ENCODE measurements around the gene ZNF334.

The ZNF334 gene

DNA sequence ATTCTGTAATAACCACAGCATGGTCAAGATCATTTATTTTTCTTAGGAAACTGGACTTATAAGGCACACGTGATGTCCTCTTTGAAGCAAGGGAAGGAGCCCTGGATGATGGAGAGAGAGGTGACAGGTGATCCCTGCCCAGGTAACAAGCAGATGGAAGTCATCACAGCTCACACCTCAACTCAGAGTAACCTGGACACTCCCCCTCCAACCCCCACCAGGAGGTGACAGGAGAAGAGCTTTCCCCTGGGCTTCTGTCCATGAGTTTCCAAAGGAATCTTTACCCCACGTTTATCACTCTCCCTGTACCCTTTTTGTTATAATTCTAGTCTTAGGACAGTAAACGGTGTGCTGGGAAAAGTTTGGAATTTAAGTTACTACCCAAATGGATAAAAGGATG lies 28.4 kb downstream of the ZNF334 start:
- DNase-seq: no peak

DNA sequence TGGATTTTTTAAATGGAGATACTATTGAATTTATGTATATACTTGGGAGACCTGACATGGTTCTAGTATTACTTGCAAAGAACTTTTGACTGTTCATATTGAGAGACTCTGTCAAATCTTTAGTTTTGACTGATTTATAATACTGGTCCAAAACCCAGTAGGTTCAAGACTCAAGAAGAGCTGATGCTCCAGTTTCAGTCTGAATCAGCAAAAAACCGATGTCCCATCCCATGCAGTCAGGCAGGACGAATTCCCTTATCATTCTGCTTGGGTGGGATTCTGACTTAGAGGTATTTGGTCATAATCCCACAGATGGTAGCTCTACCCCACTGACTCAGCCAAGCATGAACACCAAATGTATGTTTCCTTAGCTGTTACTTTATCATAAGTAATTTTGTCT lies 29.5 kb downstream of the ZNF334 start:
- no peak for DNase-seq

DNA sequence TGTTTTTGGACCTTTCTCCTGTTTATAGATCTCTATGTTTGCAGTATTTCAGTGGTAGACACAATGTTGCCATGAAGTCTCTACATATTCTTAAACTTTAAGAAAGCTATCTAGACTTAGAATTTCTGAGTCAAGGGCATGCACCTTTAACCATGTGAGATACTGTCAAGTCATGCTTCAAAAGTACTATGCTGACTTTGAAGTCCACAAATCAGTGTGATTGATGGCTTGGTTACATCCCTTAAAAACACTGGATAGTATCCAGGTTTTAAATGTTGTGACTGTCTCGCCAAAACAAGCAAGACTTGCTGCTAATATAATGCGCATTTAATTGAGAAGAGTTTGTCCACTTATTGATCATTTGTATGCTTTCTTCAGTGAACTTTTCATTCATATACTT lies 30.5 kb downstream of the ZNF334 start:
- no peak for DNase-seq

DNA sequence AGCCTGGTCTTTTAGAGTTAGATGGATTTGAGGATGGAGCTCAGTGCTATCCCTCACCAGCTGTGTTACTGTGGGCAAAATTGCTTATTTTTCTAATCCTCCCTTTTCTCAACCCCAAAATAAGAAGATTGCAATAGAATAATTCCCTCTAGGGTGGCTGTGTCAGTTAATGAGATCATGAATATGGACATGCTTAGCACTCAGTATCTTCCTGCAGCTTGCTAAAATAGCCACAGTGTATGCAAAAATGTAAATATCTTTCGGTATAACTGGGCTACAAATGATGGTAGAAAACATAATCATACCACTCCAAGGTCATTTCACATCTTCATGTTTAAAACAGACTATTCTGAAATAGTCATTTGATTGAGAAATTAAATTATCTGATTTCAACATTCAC lies 35.7 kb downstream of the ZNF334 start:
- DNase-seq: no peak

DNA sequence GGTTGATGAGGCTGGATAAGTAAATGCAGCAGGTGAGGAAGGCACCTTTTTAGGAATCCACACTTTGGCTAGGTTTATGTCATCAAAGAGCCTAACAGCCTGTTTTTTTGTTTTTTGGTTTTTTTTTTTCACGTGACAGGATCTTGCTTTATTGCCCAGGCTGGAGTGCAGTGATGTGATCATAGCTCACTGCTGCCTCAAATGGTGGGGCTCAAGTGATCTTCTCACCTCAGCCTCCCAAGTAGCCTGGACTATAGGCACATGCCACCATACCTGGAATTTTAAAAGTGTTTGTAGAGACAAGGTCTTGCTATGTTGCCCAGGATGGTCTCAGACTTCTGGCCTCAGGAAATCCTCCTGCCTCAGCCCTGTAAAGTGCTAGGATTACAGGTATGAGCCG lies 36.1 kb downstream of the ZNF334 start:
- DNase-seq: no peak

DNA sequence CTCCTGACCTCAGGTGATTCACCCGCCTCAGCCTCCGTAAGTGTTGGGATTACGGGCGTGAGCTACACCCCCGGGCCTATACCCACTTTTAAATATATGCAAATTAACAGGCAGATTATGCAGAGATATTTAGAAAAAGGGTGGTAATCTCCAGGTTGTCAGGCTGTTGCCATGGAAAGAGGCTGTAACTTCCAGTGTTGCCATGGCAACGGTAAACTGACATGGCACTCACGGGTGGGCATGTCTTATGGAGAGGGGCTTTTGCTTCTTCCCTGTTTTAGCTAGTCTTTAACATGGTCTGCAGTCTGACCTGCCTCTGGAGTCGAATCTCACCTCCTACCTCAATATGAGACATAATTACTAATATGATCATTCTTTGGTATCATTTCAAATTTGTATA lies 44.9 kb downstream of the ZNF334 start:
- no peak for DNase-seq

DNA sequence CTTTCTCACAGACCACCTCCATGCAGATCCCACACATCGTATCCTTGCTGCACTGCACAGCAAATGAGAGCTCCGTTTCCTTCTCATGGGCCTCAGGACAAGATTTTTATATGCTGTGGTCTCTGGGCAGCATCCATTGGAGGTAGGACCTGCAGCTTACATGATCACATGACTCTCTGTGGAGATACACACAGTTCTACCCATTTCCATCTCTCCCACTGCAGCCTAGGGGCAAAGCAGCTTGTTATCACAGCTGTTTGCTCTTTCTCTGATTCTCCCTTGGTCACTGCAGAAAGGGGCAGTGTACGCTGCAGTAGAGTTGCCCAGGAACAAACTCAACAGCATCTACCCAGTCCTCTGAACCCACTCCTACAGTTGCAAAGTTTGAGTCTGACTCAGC lies 48.9 kb downstream of the ZNF334 start:
- DNase-seq: no peak

DNA sequence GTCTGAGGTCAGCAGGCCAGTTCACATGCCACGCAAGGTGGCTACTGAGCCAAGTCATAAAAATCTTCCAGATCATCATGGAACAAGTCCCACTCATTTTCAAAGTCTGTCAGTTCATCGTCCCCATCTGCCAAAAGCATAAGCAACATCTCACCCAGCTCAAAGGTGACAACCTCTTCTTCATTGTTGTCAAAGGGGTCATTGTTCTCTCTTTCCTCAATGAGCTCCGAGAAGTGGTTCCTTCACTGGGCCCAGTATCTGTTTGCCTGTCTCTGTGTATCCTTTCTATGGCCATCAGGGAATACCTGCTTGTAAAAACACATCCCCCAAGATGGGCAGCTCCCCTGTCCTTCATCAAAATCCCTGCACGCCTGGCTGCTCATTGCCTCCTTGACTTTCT lies 49.5 kb downstream of the ZNF334 start:
- DNase-seq: no peak

DNA sequence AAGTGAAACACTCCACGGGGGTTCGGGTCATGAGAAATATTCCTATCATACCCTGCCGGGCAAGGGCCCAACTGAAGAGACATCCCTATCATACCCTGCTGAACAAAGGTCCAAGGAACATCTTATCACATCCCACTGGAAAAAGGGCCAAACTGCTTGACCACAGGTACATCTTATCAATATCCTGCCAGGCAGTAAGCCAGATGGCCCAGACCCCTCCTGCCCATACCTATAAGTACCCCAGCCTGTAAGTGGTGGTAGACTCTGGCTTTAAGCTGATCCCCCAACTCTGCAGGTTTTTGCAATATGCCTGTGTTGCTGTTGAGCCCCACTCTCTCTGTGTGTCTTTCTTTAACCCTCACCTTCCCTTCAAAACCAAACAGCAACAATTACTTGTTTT lies 51.6 kb downstream of the ZNF334 start:
- DNase-seq: no peak

DNA sequence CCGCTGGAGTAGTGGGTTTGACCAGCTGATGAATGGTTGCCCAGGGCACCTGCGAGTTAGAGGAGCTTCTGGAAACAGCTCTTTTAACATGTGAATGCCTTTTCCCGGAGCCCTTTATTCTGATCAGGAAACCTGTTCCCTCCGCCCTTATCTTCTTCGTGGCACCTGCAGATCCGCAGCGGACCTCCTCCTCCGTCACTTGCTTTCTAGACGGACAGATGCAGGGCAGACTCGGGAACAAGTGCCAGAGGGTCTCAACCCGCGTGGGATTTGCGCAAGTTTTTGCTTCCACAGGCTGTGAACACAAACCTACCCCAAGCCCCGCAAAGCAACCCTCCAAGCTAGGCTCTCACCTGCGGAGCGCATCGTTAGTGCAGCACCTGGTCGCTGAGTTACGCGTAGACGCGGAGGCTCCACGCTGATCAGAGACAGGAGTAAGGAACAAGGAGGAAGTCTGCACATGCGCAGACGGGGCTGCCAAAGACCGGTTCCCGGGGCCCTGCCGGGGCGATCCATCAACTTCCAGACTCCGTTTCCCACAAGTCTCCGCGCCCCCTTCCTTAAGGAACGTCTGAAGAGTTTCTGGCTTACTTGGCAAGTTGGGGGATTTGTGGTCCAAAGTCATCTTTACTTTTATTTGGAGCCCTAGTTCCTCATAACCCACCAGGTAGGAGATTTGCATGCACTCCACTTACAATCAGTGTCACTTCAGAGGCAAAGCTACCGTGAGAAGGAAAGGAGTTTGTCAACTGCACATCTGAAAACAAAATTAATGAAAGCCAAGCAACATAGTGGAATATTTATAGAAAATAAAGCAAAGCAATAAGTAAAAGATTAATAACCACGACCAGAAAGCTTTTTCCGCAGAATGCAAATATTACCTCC lies 54.3 kb downstream of the ZNF334 start:
- DNase-seq: peak; percentile 64

DNA sequence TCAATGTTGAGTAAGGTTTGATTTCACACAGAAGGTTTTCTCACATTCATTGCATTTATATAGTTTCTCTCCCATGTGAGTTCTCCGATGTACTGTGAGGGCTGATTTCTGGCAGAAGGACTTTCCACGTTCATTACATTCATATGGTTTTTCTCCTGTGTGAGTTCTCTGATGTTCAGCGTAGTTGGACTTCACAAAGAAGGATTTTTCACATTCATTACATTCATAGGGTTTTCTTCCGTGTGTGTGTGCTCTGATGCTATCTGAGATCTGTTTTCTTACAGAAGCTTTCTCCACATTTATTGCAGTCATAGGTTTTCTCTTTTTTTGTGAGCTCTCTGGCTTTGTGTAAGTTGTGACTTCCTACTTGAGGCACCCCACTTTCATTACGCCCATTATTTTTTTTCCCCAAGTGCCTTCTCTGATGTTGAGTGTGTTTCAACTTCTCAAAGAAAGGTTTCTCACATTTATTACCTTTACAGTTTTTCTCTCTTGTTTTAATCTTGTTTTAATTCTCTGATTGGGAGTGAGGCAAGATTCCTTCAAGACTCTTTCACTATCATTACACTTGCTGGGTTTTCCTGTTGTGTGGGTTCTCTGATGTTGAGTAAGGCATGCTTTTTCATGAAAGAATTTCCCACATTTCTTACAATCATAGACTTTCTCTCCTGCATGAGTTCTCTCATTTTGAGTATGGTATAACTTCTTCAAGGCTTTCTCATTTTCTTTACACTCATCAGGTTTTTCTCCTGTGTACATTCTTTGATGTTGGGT lies 56.9 kb downstream of the ZNF334 start:
- no peak for DNase-seq

DNA sequence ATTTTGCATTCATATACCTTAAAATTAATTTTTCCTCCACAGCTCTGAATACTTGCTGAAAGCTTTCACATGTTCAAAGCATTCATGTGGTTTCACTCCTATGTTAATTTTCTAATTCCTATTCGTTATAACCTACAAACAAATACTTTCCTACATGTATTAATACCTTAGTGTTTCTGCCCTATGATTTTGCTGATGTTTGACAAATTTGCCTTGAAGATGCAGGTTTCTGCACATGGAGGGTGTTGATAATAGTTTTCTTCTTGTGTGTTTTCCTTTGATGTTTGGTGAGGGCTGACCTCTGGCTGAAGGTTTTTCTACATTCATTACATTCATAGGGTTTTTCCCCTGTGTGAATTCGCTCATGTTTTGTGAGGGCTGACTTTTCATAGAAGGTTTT lies 57.6 kb downstream of the ZNF334 start:
- DNase-seq: no peak

Measured in NCI-H2029 treated with DMSO at 0.1 percent for 48 hours (cell line).